Mesenchymal stem cell (in vitro differentiated cells and primary cell): Measurements from ENCODE around the gene NAA60.

Source experiments
- DNase-seq: peaks from one replicate; pipeline ENCODE4 v3.0.0-alpha.2; 2013
- H2AFZ ChIP-seq: one replicate; pipeline ENCODE4 v1.6.1; 2013; ENCODE audit warnings: low read depth, mild to moderate bottlenecking, control low read depth, inconsistent platforms, low read length, moderate library complexity
- H2AK5ac ChIP-seq: 2 replicates; pipeline ENCODE4 v1.6.1; 2013; ENCODE audit warnings: low read length, moderate library complexity, mild to moderate bottlenecking, inconsistent platforms; ENCODE audit not compliant: severe bottlenecking
- H2BK120ac ChIP-seq: one replicate; pipeline ENCODE4 v1.6.1; 2013; ENCODE audit warnings: low read depth, mild to moderate bottlenecking, inconsistent platforms, low read length, moderate library complexity
- H2BK12ac ChIP-seq, 2 experiments: one replicate each; pipeline ENCODE4 v1.6.1; 2013; ENCODE audit warnings: inconsistent platforms in 2 of 2, low read length in 2 of 2, mild to moderate bottlenecking in 2 of 2, moderate library complexity in 2 of 2, control low read depth in 1 of 2
- H2BK15ac ChIP-seq: one replicate; pipeline ENCODE4 v1.6.1; 2013; ENCODE audit warnings: mild to moderate bottlenecking, low read depth, inconsistent platforms; ENCODE audit not compliant: poor library complexity, severe bottlenecking
- H2BK5ac ChIP-seq: 2 replicates; pipeline ENCODE4 v1.6.1; 2013; ENCODE audit warnings: low read depth, mild to moderate bottlenecking, low read length, control low read depth, inconsistent platforms; ENCODE audit not compliant: poor library complexity, severe bottlenecking
- H3K14ac ChIP-seq, 2 experiments: one replicate each; pipeline ENCODE4 v1.6.1; 2013; ENCODE audit warnings: inconsistent platforms in 2 of 2, low read length in 2 of 2, control low read depth in 1 of 2, mild to moderate bottlenecking in 1 of 2, moderate library complexity in 1 of 2
- H3K18ac ChIP-seq, 2 experiments: one replicate each; pipeline ENCODE4 v1.6.1; 2013; ENCODE audit warnings: inconsistent platforms in 2 of 2, low read length in 2 of 2, control low read depth in 1 of 2, low read depth in 1 of 2, mild to moderate bottlenecking in 1 of 2
- H3K23ac ChIP-seq, 2 experiments: one replicate each; pipeline ENCODE4 v1.6.1; 2013; ENCODE audit warnings: inconsistent platforms in 2 of 2, low read length in 2 of 2, mild to moderate bottlenecking in 2 of 2, moderate library complexity in 2 of 2, control low read depth in 1 of 2
- H3K27ac ChIP-seq: 2 replicates; pipeline ENCODE4 v1.5.1; 2013; ENCODE audit warnings: mild to moderate bottlenecking, moderate library complexity, low read length, control low read depth, inconsistent platforms; ENCODE audit not compliant: poor library complexity, severe bottlenecking
- H3K27me3 ChIP-seq, 2 experiments: 2 replicates each; pipeline versions ENCODE4 v1.6.1 to v1.7.0; 2013; ENCODE audit warnings: low read length in 2 of 2, mild to moderate bottlenecking in 2 of 2, moderate library complexity in 2 of 2, control low read depth in 1 of 2, inconsistent platforms in 1 of 2; ENCODE audit not compliant: control insufficient read depth in 1 of 2, insufficient read depth in 1 of 2
- H3K36me3 ChIP-seq, 2 experiments: 2 replicates each; pipeline versions ENCODE4 v1.6.1 to v1.7.0; 2013; ENCODE audit warnings: low read length in 2 of 2, control low read depth in 1 of 2, inconsistent platforms in 1 of 2, low read depth in 1 of 2, mild to moderate bottlenecking in 1 of 2; ENCODE audit not compliant: insufficient read depth in 2 of 2, control insufficient read depth in 1 of 2
- H3K4ac ChIP-seq, 2 experiments: one replicate each; pipeline ENCODE4 v1.6.1; 2013; ENCODE audit warnings: inconsistent platforms in 2 of 2, low read length in 2 of 2, mild to moderate bottlenecking in 2 of 2, moderate library complexity in 2 of 2, control low read depth in 1 of 2, low read depth in 1 of 2
- H3K4me1 ChIP-seq: 2 replicates; pipeline ENCODE4 v1.6.1; 2013; ENCODE audit warnings: low read depth, low read length, control low read depth; ENCODE audit not compliant: control insufficient read depth, insufficient read depth
- H3K4me2 ChIP-seq: 2 replicates; pipeline ENCODE4 v1.6.1; 2013; ENCODE audit warnings: low read length, mild to moderate bottlenecking, inconsistent platforms; ENCODE audit not compliant: poor library complexity, severe bottlenecking
- H3K4me3 ChIP-seq, 2 experiments: 2 replicates each; pipeline versions ENCODE4 v1.5.1 to v1.7.0; 2013; ENCODE audit warnings: low read length in 2 of 2, mild to moderate bottlenecking in 2 of 2, control low read depth in 1 of 2, low read depth in 1 of 2; ENCODE audit not compliant: insufficient read depth in 1 of 2
- H3K79me1 ChIP-seq: replicated peaks from 2 replicates; pipeline ENCODE4 v1.6.1; 2013; ENCODE audit warnings: mild to moderate bottlenecking, control low read depth, low read length, inconsistent platforms; ENCODE audit not compliant: poor library complexity, severe bottlenecking
- H3K9ac ChIP-seq: 2 replicates; pipeline ENCODE4 v1.7.0; 2013; ENCODE audit warnings: mild to moderate bottlenecking, low read length, moderate library complexity
- H3K9me3 ChIP-seq: 2 replicates; pipeline ENCODE4 v1.7.0; 2013; ENCODE audit warnings: mild to moderate bottlenecking, low read length; ENCODE audit not compliant: control insufficient read depth
- H4K8ac ChIP-seq: one replicate; pipeline ENCODE4 v1.6.1; 2013; ENCODE audit warnings: inconsistent platforms, mild to moderate bottlenecking, low read length, moderate library complexity
- H4K91ac ChIP-seq: one replicate; pipeline ENCODE4 v1.6.1; 2013; ENCODE audit warnings: mild to moderate bottlenecking, low read length, inconsistent platforms
- WGBS: methylation state at CpG from one replicate; pipeline ENCODE4 v1.1.7; 2013; ENCODE audit warnings: mixed read lengths; 5-methylcytosine and 5-hydroxymethylcytosine counted together

Gene NAA60

GRCh38 chr16:3492356-3492755 lies 48.9 kb downstream of the NAA60 start:
- H3K4me2 ChIP-seq, result no peak overlapping the region
- no peak overlapping the region for H3K4ac ChIP-seq
- H2AK5ac ChIP-seq, result no peak overlapping the region
- no peak overlapping the region for H3K9ac ChIP-seq
- H4K91ac ChIP-seq, result no peak overlapping the region
- no peak overlapping the region for H3K18ac ChIP-seq
- H3K27ac ChIP-seq, result no peak overlapping the region
- H3K4me1 ChIP-seq, result peaks cover 6% of the 10 kb centered on the region
- H3K14ac ChIP-seq, result no peak overlapping the region
- peaks cover 7% of the 10 kb centered on the region for H3K79me1 ChIP-seq
- WGBS, result 98% methylated on average over 10 of the region's 10 CpGs
- no peak overlapping the region for H2BK120ac ChIP-seq
- peaks cover 8 to 12% of the 10 kb centered on the region in 2 experiments for H3K36me3 ChIP-seq
- H2BK12ac ChIP-seq, result no peak overlapping the region
- H2BK5ac ChIP-seq, result no peak overlapping the region
- no peak overlapping the region for H3K4me3 ChIP-seq
- H3K23ac ChIP-seq, result no peak overlapping the region
- no peaks in the 10 kb centered on the region for H3K9me3 ChIP-seq
- no peak overlapping the region for H2AFZ ChIP-seq
- H4K8ac ChIP-seq, result no peak overlapping the region
- no peak for DNase-seq
- H2BK15ac ChIP-seq, result no peak overlapping the region
- H3K27me3 ChIP-seq, result no peaks in the 10 kb centered on the region

- H3K4ac ChIP-seq, result no peak overlapping the region
- no peak for DNase-seq
- peaks cover 6% of the 10 kb centered on the region for H3K4me1 ChIP-seq
- no peak overlapping the region for H3K27ac ChIP-seq
- no peak overlapping the region for H2BK12ac ChIP-seq
- no peaks in the 10 kb centered on the region for H3K79me1 ChIP-seq
- H3K27me3 ChIP-seq, result no peaks in the 10 kb centered on the region
- no peak overlapping the region for H3K23ac ChIP-seq
- no peak overlapping the region for H3K14ac ChIP-seq
- no peaks in the 10 kb centered on the region for H3K9me3 ChIP-seq
- H4K8ac ChIP-seq, result no peak overlapping the region
- H3K9ac ChIP-seq, result no peak overlapping the region
- WGBS, result 97% methylated on average over 16 of the region's 16 CpGs
- no peak overlapping the region for H2AFZ ChIP-seq
- no peak overlapping the region for H2BK5ac ChIP-seq
- H3K4me3 ChIP-seq, result no peak overlapping the region
- no peak overlapping the region for H3K4me2 ChIP-seq
- H3K18ac ChIP-seq, result no peak overlapping the region
- no peak overlapping the region for H2AK5ac ChIP-seq
- no peak overlapping the region for H2BK15ac ChIP-seq
- no peak overlapping the region for H2BK120ac ChIP-seq
- peaks cover 0 to 3% of the 10 kb centered on the region in 2 experiments for H3K36me3 ChIP-seq
- H4K91ac ChIP-seq, result no peak overlapping the region
These were observed 51.0 kb downstream of the NAA60 start for GRCh38 chr16:3494386-3494973.

- no peak within 1 kb of the TSS for H2AFZ ChIP-seq
- H3K9me3 ChIP-seq, result no peaks in the 10 kb centered on the region
- H3K23ac ChIP-seq, result no peak within 1 kb of the TSS
- peaks cover 0 to 3% of the 10 kb centered on the region in 2 experiments for H3K36me3 ChIP-seq
- H3K4me3 ChIP-seq, result no peak within 1 kb of the TSS
- H3K79me1 ChIP-seq, result no peaks in the 10 kb centered on the region
- H3K27me3 ChIP-seq, result no peaks in the 10 kb centered on the region
- no peak within 1 kb of the TSS for H3K9ac ChIP-seq
- H3K4me1 ChIP-seq, result peaks cover 6% of the 10 kb centered on the region
- 86% methylated on average over 3 of the region's 3 CpGs for WGBS
- H2BK12ac ChIP-seq, result no peak within 1 kb of the TSS
- no peak within 1 kb of the TSS for H4K91ac ChIP-seq
- H3K4ac ChIP-seq, result no peak within 1 kb of the TSS
- H3K27ac ChIP-seq, result no peak within 1 kb of the TSS
- no peak within 1 kb of the TSS for H2BK5ac ChIP-seq
- H3K14ac ChIP-seq, result no peak within 1 kb of the TSS
- no peak for DNase-seq
- no peak within 1 kb of the TSS for H3K4me2 ChIP-seq
- H2BK120ac ChIP-seq, result no peak within 1 kb of the TSS
- H2BK15ac ChIP-seq, result no peak within 1 kb of the TSS
- no peak within 1 kb of the TSS for H4K8ac ChIP-seq
- H2AK5ac ChIP-seq, result no peak within 1 kb of the TSS
- H3K18ac ChIP-seq, result no peak within 1 kb of the TSS
These were observed 51.7 kb downstream of the NAA60 start, which contains the start of gene C16orf90 for GRCh38 chr16:3495176-3495575. Gene C16orf90 (minus strand): TSS chr16:3495489. CDS start chr16:3495421, 68 bp downstream.

- no peak for DNase-seq
- H4K91ac ChIP-seq, result no peak overlapping the region
- H3K9me3 ChIP-seq, result no peaks in the 10 kb centered on the region
- no peak overlapping the region for H3K4ac ChIP-seq
- peaks cover 0 to 3% of the 10 kb centered on the region in 2 experiments for H3K36me3 ChIP-seq
- H3K4me1 ChIP-seq, result no peaks in the 10 kb centered on the region
- no peaks in the 10 kb centered on the region for H3K79me1 ChIP-seq
- H3K18ac ChIP-seq, result no peak overlapping the region
- H3K4me3 ChIP-seq, result no peak overlapping the region
- H3K23ac ChIP-seq, result no peak overlapping the region
- H3K27ac ChIP-seq, result no peak overlapping the region
- no peak overlapping the region for H2AK5ac ChIP-seq
- no peaks in the 10 kb centered on the region for H3K27me3 ChIP-seq
- H2BK120ac ChIP-seq, result no peak overlapping the region
- H2BK5ac ChIP-seq, result no peak overlapping the region
- no peak overlapping the region for H3K9ac ChIP-seq
- H2BK15ac ChIP-seq, result no peak overlapping the region
- no peak overlapping the region for H4K8ac ChIP-seq
- H2AFZ ChIP-seq, result no peak overlapping the region
- 98% methylated on average over 29 of the region's 30 CpGs for WGBS
- no peak overlapping the region for H3K14ac ChIP-seq
- H3K4me2 ChIP-seq, result no peak overlapping the region
- H2BK12ac ChIP-seq, result no peak overlapping the region
These were observed 52.9 kb downstream of the NAA60 start for GRCh38 chr16:3496386-3496785.
